A549 (cell line): ENCODE measurements around the gene MEF2C. TPM values are rescaled to one million over a fixed set of nuclear protein-coding genes. Genes with fewer than 3 reads are reported as not detected.

Experiments used
- ATAC-seq, 2 experiments: fragments of 200-7000 bp in 1 of 2; fragments of >200 bp in 1 of 2; cut with Nextera tagmentation in 1 of 2; cut with Tn5 transposase in 1 of 2; 3 replicates each; pipeline versions ENCODE4 v1.8.0 to v1.9.1; 2018 to 2020; ENCODE audit warnings: mild to moderate bottlenecking in 1 of 2, moderate library complexity in 1 of 2
- CTCF ChIA-PET: fragments of 300-600 bp; sonication (Branson Sonifier 250); formaldehyde crosslinking; extraction: SDS; loops from one replicate; lab custom pipeline; 2021; ENCODE audit warnings: antibody characterized with exemption, inconsistent platforms; lab: Yijun Ruan, JAX
- POLR2A ChIA-PET: fragments of 350-600 bp; formaldehyde crosslinking; extraction: SDS; loops from one replicate; lab custom pipeline; 2021; ENCODE audit warnings: antibody characterized with exemption, inconsistent platforms; lab: Yijun Ruan, JAX
- DNase-seq, 2 experiments: peaks; one replicate each; pipeline versions ENCODE4 v3.0.0 to v3.0.0-alpha.2; 2011 to 2016; ENCODE audit warnings: low read depth in 1 of 2, low spot score in 1 of 2
- FAIRE-seq: peaks from 2 replicates; lab custom pipeline; 2011; peaks lifted over from hg19 to GRCh38; lab: Jason Lieb, UNC
- H3K27ac ChIP-seq, 2 experiments: fragments of >200 bp; sonication (Bioruptor Twin); formaldehyde crosslinking; 3 replicates each; pipeline ENCODE4 v1.5.1; 2016 to 2017
- H3K4me1 ChIP-seq: fragments of >200 bp; sonication (Bioruptor Twin); formaldehyde crosslinking; 3 replicates; pipeline ENCODE4 v1.6.1; 2016
- H3K4me2 ChIP-seq: fragments of >200 bp; sonication (Bioruptor Twin); formaldehyde crosslinking; 3 replicates; pipeline ENCODE4 v1.6.1; 2016
- H3K4me3 ChIP-seq: fragments of >200 bp; sonication (Bioruptor Twin); formaldehyde crosslinking; 3 replicates; pipeline ENCODE4 v1.5.1; 2016
- H3K9me3 ChIP-seq: fragments of >200 bp; sonication (Bioruptor Twin); formaldehyde crosslinking; 3 replicates; pipeline ENCODE4 v1.6.1; 2016
- BHLHE40 ChIP-seq: IDR thresholded peaks from 2 replicates; pipeline ENCODE4 v1.6.1; 2012; ENCODE audit warnings: low read depth, low read length, inconsistent platforms
- CBX2 ChIP-seq: fragments of 200-600 bp; sonication (generic); IDR thresholded peaks from 2 replicates; pipeline ENCODE4 v1.6.1; 2016; ENCODE audit warnings: low read depth, mild to moderate bottlenecking, borderline replicate concordance
- CEBPB ChIP-seq, 2 experiments: fragments of >200 bp in 1 of 2; sonication (Bioruptor Twin) in 1 of 2; formaldehyde crosslinking in 1 of 2; IDR thresholded peaks; 2 replicates each; pipeline ENCODE4 v1.6.1; 2012 to 2016
- FOSL2 ChIP-seq, 2 experiments: fragments of 450-650 bp in 1 of 2; fragments of >200 bp in 1 of 2; sonication (Bioruptor Twin) in 1 of 2; formaldehyde crosslinking; IDR thresholded peaks; 2 replicates each; pipeline versions ENCODE4 v1.5.0 to v1.6.1; 2016 to 2020; ENCODE audit warnings: mild to moderate bottlenecking in 1 of 2, moderate library complexity in 1 of 2
- GATA3 ChIP-seq: IDR thresholded peaks from 2 replicates; pipeline ENCODE4 v1.6.1; 2012; ENCODE audit warnings: borderline replicate concordance
- HDAC2 ChIP-seq: fragments of 200-600 bp; sonication (generic); IDR thresholded peaks from 2 replicates; pipeline ENCODE4 v1.6.1; 2016
- HMGXB4 ChIP-seq: fragments of 250-450 bp; sonication (Bioruptor Pico); IDR thresholded peaks from 2 replicates; pipeline ENCODE4 v1.5.0; 2021; ENCODE audit warnings: mild to moderate bottlenecking, moderate library complexity, borderline replicate concordance
- HOXA7 ChIP-seq: fragments of 250-450 bp; sonication (Bioruptor Pico); IDR thresholded peaks from 2 replicates; pipeline ENCODE4 v1.5.0; 2020; ENCODE audit warnings: mild to moderate bottlenecking, moderate library complexity
- JUN ChIP-seq, 2 experiments: fragments of >200 bp; sonication (Bioruptor Twin); formaldehyde crosslinking; IDR thresholded peaks; 2 replicates in 1 of 2; 3 replicates in 1 of 2; pipeline ENCODE4 v1.6.1; 2016 to 2017
- MAX ChIP-seq: IDR thresholded peaks from 2 replicates; pipeline ENCODE4 v1.6.1; 2012
- MAZ ChIP-seq: fragments of 150-350 bp; IDR thresholded peaks from 2 replicates; pipeline ENCODE4 v1.6.1; 2014; ENCODE audit warnings: antibody characterized with exemption, low read depth, low read length, borderline replicate concordance
- PHF8 ChIP-seq: fragments of 200-600 bp; sonication (generic); IDR thresholded peaks from 2 replicates; pipeline ENCODE4 v1.6.1; 2016; ENCODE audit warnings: low read depth, mild to moderate bottlenecking, antibody characterized with exemption, moderate library complexity, borderline replicate concordance
- POLR2AphosphoS2 ChIP-seq: conservative IDR thresholded peaks from 2 replicates; pipeline ENCODE4 v1.6.1; 2012; ENCODE audit warnings: low read length, improper control_type of control experiment, inconsistent platforms
- USF2 ChIP-seq: fragments of 450-650 bp; IDR thresholded peaks from 2 replicates; pipeline ENCODE4 v1.6.1; 2014; ENCODE audit warnings: antibody characterized with exemption
- whole genome bisulfite sequencing: methylation state at CpG from one replicate; pipeline ENCODE4 v1.1.6; 2017; ENCODE audit errors: missing lambda C conversion rate; 5-methylcytosine and 5-hydroxymethylcytosine counted together
- polyA plus RNA-seq, 4 experiments: library from polyadenylated mRNA; depleted of rRNA in 3 of 4; stranded (reverse); fragments of >200 nt; fragmentation: RNase III in 1 of 4; extraction: RNeasy Plus Mini Kit Qiagen cat#74134 plus additional on column Dnase treatment in 1 of 4; gene quantifications; 2 replicates in 3 of 4; 3 replicates in 1 of 4; pipeline ENCODE4 v1.2.3, GENCODE V29; 2011 to 2017
- small RNA-seq, 6 experiments: library from RNA; depleted of rRNA; stranded (forward); fragments of <200 nt; gene quantifications; one replicate each; pipeline ENCODE3, GENCODE V24; 2012

The MEF2C gene
- polyA plus RNA-seq, 2 of the 4 experiments (the other 2 are of a cell fraction), result 0.03 to 0.06 TPM

DNA sequence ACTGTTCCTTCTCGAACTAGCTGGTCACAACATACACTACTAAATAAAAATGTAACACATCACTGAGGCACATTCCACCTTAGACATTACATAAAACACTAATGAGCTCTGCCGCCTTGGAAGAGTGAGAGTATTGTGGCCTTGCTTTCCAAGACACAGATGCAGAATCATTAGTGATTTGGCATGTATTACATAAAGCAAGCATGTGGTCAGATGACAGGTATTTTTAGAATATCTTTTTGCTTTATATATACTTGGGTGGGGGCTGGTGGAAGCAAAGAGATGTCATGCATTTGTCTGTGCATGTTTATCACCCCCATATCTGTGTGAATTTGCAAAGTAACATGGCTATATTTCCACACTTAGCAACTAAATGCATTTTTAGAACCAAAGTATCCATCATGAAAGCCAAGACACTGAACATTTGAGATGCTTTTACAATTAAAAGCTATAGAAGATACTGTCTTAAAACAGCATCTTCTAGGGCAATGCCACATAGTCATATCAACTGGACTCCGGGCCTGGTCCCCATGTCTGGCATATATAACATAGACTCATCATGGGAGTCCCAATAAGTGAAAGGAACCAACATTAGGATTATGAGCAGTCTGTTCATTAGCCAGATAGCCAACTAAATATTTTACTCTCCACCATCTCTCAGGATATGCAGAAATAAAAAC is 213.5 kb downstream of the MEF2C start:
- Histone ChIP-seq H3K4me3 (no peak overlapping the region), H3K9me3 (no peaks in the 10 kb centered on the region), H3K4me1 (no peaks in the 10 kb centered on the region), H3K4me2 (no peak overlapping the region), H3K27ac (no peak overlapping the region)
- 22% methylated on average over 3 of the region's 3 CpGs for WGBS
- POLR2A ChIA-PET, result no interaction called here
- FAIRE-seq (no peak), ATAC-seq (no peak), DNase-seq (no peak)
- TF ChIP-seq HOXA7 (CRISPR knock-in tag) (no peak), HDAC2 (no peak), PHF8 (no peak), FOSL2 (IDR thresholded peaks at IDR 0.05) (no peak), FOSL2 (CRISPR knock-in tag; IDR thresholded peaks at IDR 0.05) (no peak), GATA3 (no peak), MAX (no peak), JUN (IDR thresholded peaks at IDR 0.05) (no peak), CBX2 (no peak), MAZ (no peak)
- CTCF ChIA-PET, result interaction anchor here (1.9 to 2.0 kb wide), 2 partner anchors 11 to 12 kb away, joined by 4 to 7 read pairs; no protein-coding TSS in a partner anchor

DNA sequence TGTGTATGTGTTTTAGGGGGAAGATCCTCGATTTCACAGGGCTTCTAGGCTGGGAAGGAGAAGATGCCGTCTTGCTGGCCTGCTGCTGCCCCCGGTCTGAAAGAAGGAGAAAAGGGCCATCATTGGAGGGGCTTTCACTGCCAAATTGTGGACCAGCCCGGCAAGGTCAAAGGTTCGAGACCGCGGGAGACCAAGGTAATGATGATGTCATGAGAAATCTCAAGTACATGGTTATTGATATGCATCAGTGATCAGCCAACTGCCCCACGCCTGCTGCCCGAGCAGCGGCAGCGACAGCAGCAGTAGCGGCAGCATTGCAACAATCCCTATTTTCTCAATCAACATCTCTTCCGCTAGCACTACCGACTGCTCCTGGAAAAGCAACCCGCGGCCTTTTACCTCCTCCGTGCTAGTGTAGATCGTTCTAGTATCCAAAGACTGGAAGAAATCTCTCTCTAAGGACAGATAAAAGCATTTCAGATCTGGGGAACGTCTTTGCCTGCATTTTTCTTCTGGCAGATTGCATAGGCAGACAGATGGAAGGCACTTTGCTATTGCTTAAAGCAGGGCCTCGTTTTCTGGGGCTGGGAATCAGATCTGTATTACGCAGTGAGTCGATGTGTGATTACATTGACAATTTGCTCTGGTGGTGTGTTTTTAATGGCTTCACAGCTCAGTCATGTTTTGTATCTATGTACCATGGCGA is 215.3 kb downstream of the MEF2C start:
- ATAC-seq, result no peak
- FAIRE-seq, result no peak
- WGBS, result 64% methylated on average over 23 of the region's 23 CpGs

More for the DNA sequence above, 215.3 kb downstream of the MEF2C start:
- Histone ChIP-seq H3K9me3 (no peaks in the 10 kb centered on the region), H3K4me3 (no peak overlapping the region), H3K4me2 (no peak overlapping the region), H3K4me1 (no peaks in the 10 kb centered on the region), H3K27ac (no peak overlapping the region)
- no peak for DNase-seq
- POLR2A ChIA-PET, result no interaction called here
- CTCF ChIA-PET, result interaction anchor here (2.0 kb wide), 2 partner anchors 12 to 23 kb away, joined by 7 read pairs; no protein-coding TSS in a partner anchor
- TF ChIP-seq HMGXB4 (CRISPR knock-in tag), result no peak
- no peak for TF ChIP-seq FOSL2 (IDR thresholded peaks at IDR 0.05)
- no peak for TF ChIP-seq FOSL2 (CRISPR knock-in tag; IDR thresholded peaks at IDR 0.05)
- TF ChIP-seq USF2, result no peak
- TF ChIP-seq POLR2AphosphoS2, result no peak
- TF ChIP-seq JUN (IDR thresholded peaks at IDR 0.05), result no peak
- no peak for TF ChIP-seq BHLHE40
- TF ChIP-seq CEBPB (IDR thresholded peaks at IDR 0.05), result no peak
- TF ChIP-seq, all 56 proteins: peak for 0

Small RNA genes lying within 50 kb of the gene (small RNA-seq; reads per million reads assigned to genes)
- 0 reads per million in 6 experiments for gene AC008525.2
